Neuronal stem cell (in vitro differentiated cells): Measurements from ENCODE around the gene PPP1R3E.
"Not testable (repeated sequence)": the region's sequence is repeated elsewhere in the genome, so short reads cannot be mapped to it uniquely, and the experiment has no call there.

Experiments used
- DNase-seq: peaks from one replicate; pipeline ENCODE4 v3.0.0-alpha.2; 2013; ENCODE audit warnings: low spot score
- H2AFZ ChIP-seq: one replicate; pipeline ENCODE4 v1.6.1; 2013; ENCODE audit warnings: mild to moderate bottlenecking, low read length, inconsistent platforms
- H2AK5ac ChIP-seq: 2 replicates; pipeline ENCODE4 v1.6.1; 2013; ENCODE audit warnings: low read depth, mild to moderate bottlenecking, inconsistent platforms, low read length, moderate library complexity, mixed read lengths
- H2BK120ac ChIP-seq: 2 replicates; pipeline ENCODE4 v1.6.1; 2013; ENCODE audit warnings: low read depth, mild to moderate bottlenecking, inconsistent platforms, low read length, moderate library complexity, mixed read lengths
- H2BK12ac ChIP-seq: one replicate; pipeline ENCODE4 v1.6.1; 2013; ENCODE audit warnings: low read length, inconsistent platforms
- H2BK15ac ChIP-seq: 2 replicates; pipeline ENCODE4 v1.6.1; 2013; ENCODE audit warnings: mild to moderate bottlenecking, low read length, inconsistent platforms, mixed read lengths
- H2BK5ac ChIP-seq: one replicate; pipeline ENCODE4 v1.6.1; 2013; ENCODE audit warnings: inconsistent platforms, mild to moderate bottlenecking, low read length, moderate library complexity
- H3K14ac ChIP-seq: one replicate; pipeline ENCODE4 v1.6.1; 2013; ENCODE audit warnings: low read length, inconsistent platforms
- H3K18ac ChIP-seq: 2 replicates; pipeline ENCODE4 v1.6.1; 2013; ENCODE audit warnings: low read length, inconsistent platforms
- H3K23ac ChIP-seq: 2 replicates; pipeline ENCODE4 v1.6.1; 2013; ENCODE audit warnings: low read depth, mild to moderate bottlenecking, mixed read lengths, low read length, inconsistent platforms; ENCODE audit not compliant: poor library complexity
- H3K27ac ChIP-seq: replicated peaks from 3 replicates; pipeline ENCODE4 v1.5.1; 2013; ENCODE audit warnings: low read length, inconsistent platforms
- H3K27me3 ChIP-seq, 3 experiments: 2 replicates each; pipeline ENCODE4 v1.6.1; 2013; ENCODE audit warnings: low read length in 3 of 3, mild to moderate bottlenecking in 2 of 3, inconsistent platforms in 1 of 3, low read depth in 1 of 3, mixed read lengths in 1 of 3, moderate library complexity in 1 of 3; ENCODE audit not compliant: control insufficient read depth in 3 of 3, insufficient read depth in 3 of 3
- H3K36me3 ChIP-seq, 2 donors: replicated peaks in 1 of 2; 2 replicates each; pipeline ENCODE4 v1.6.1; 2013; ENCODE audit warnings: low read length in 2 of 2; ENCODE audit not compliant: control insufficient read depth in 2 of 2, insufficient read depth in 2 of 2
- H3K4ac ChIP-seq: 2 replicates; pipeline ENCODE4 v1.6.1; 2013; ENCODE audit warnings: inconsistent platforms, mild to moderate bottlenecking, low read length, moderate library complexity
- H3K4me1 ChIP-seq, 2 donors: 1 replicate in 1 of 2; 2 replicates in 1 of 2; pipeline ENCODE4 v1.6.1; 2013; ENCODE audit warnings: low read length in 2 of 2, low read depth in 1 of 2; ENCODE audit not compliant: control insufficient read depth in 2 of 2, insufficient read depth in 1 of 2
- H3K4me2 ChIP-seq: one replicate; pipeline ENCODE4 v1.6.1; 2013; ENCODE audit warnings: mild to moderate bottlenecking, low read length, inconsistent platforms; ENCODE audit not compliant: insufficient read depth, poor library complexity, severe bottlenecking
- H3K4me3 ChIP-seq, 2 donors: 2 replicates each; pipeline ENCODE4 v1.5.1; 2013; ENCODE audit warnings: low read length in 2 of 2, mild to moderate bottlenecking in 2 of 2, inconsistent platforms in 1 of 2, moderate library complexity in 1 of 2
- H3K79me1 ChIP-seq: one replicate; pipeline ENCODE4 v1.6.1; 2013; ENCODE audit warnings: low read depth, mild to moderate bottlenecking, inconsistent platforms, low read length, moderate library complexity
- H3K9ac ChIP-seq: one replicate; pipeline ENCODE4 v1.6.1; 2013; ENCODE audit warnings: mild to moderate bottlenecking, low read depth, low read length, inconsistent platforms; ENCODE audit not compliant: poor library complexity
- H3K9me3 ChIP-seq, 2 donors: replicated peaks in 1 of 2; 2 replicates each; pipeline versions ENCODE3 to v1.6.1; 2013; ENCODE audit warnings: low read length in 2 of 2, mild to moderate bottlenecking in 2 of 2, inconsistent platforms in 1 of 2, low read depth in 1 of 2, mixed read lengths in 1 of 2, moderate library complexity in 1 of 2; ENCODE audit not compliant: control insufficient read depth in 2 of 2, insufficient read depth in 1 of 2
- H4K8ac ChIP-seq: one replicate; pipeline ENCODE4 v1.6.1; 2013; ENCODE audit warnings: low read depth, mild to moderate bottlenecking, inconsistent platforms, low read length, moderate library complexity
- H4K91ac ChIP-seq: one replicate; pipeline ENCODE4 v1.6.1; 2013; ENCODE audit warnings: low read length, low read depth, mild to moderate bottlenecking, inconsistent platforms; ENCODE audit not compliant: poor library complexity
- WGBS, 2 donors: extraction: QIAGEN DNeasy Blood & Tissue Kit; methylation state at CpG; one replicate each; pipeline ENCODE4 v1.1.7; 2013; ENCODE audit warnings: missing lambda C conversion rate in 2 of 2, mixed read lengths in 1 of 2; ENCODE audit not compliant: insufficient read length in 2 of 2, insufficient replicate concordance in 1 of 2; ENCODE audit errors: extremely low coverage in 2 of 2; 5-methylcytosine and 5-hydroxymethylcytosine counted together

Gene PPP1R3E

GRCh38 chr14:23327947-23328744 is 25.5 kb upstream of the PPP1R3E start:
- Histone ChIP-seq H2BK5ac (no peak overlapping the region), H2AK5ac (no peak overlapping the region), H3K4me3 (no peak overlapping the region), H3K18ac (no peak overlapping the region), H3K27ac (no peak overlapping the region), H3K4me2 (no peak overlapping the region), H3K9me3 (no peaks in the 10 kb centered on the region), H3K27me3 (no peaks in the 10 kb centered on the region), H2BK120ac (no peak overlapping the region), H4K91ac (no peak overlapping the region), H3K9ac (no peak overlapping the region), H3K4ac (no peak overlapping the region), H2BK12ac (no peak overlapping the region), H3K23ac (no peak overlapping the region), H3K36me3 (peaks cover 15 to 32% of the 10 kb centered on the region in 2 donors), H3K79me1 (peaks cover 4% of the 10 kb centered on the region), H3K4me1 (peaks cover 1 to 4% of the 10 kb centered on the region in 2 donors), H4K8ac (no peak overlapping the region), H2AFZ (no peak overlapping the region), H3K14ac (no peak overlapping the region), H2BK15ac (no peak overlapping the region)
- peak; percentile 76 for DNase-seq
- WGBS, 2 donors = no CpG with 5 or more reads among the region's 4 CpGs

- Histone ChIP-seq H3K4me1 (peaks cover 6 to 8% of the 10 kb centered on the region in 2 donors), H3K4ac (no peak overlapping the region), H3K4me2 (no peak overlapping the region), H3K27me3 (no peaks in the 10 kb centered on the region), H4K8ac (no peak overlapping the region), H3K23ac (no peak overlapping the region), H3K4me3 (no peak overlapping the region), H3K79me1 (peaks cover 7% of the 10 kb centered on the region), H2BK120ac (no peak overlapping the region), H3K18ac (no peak overlapping the region), H2AFZ (no peak overlapping the region), H3K9ac (no peak overlapping the region), H2BK5ac (no peak overlapping the region), H3K36me3 (peaks cover 25 to 43% of the 10 kb centered on the region in 2 donors), H3K27ac (no peak overlapping the region), H2AK5ac (no peak overlapping the region), H2BK12ac (no peak overlapping the region), H3K14ac (no peak overlapping the region), H2BK15ac (no peak overlapping the region), H3K9me3 (no peaks in the 10 kb centered on the region), H4K91ac (no peak overlapping the region)
- DNase-seq = no peak
- WGBS, 2 donors = no CpG with 5 or more reads among the region's 13 CpGs
Observed at GRCh38 chr14:23326491-23327332, 24.1 kb upstream of the PPP1R3E start.

GRCh38 chr14:23325746-23326145 is 23.1 kb upstream of the PPP1R3E start:
- H3K4me3 ChIP-seq, H4K8ac ChIP-seq, H3K27me3 ChIP-seq, H3K4ac ChIP-seq, H3K9me3 ChIP-seq, H2AFZ ChIP-seq, H3K27ac ChIP-seq, H3K23ac ChIP-seq, H3K14ac ChIP-seq, H3K18ac ChIP-seq, H4K91ac ChIP-seq, DNase-seq, H3K4me1 ChIP-seq, H2BK120ac ChIP-seq, H3K9ac ChIP-seq, H2BK12ac ChIP-seq, H2BK15ac ChIP-seq, H3K79me1 ChIP-seq, H2AK5ac ChIP-seq, H3K4me2 ChIP-seq, H2BK5ac ChIP-seq: not testable (repeated sequence)
- WGBS, 2 donors = no CpG with 5 or more reads among the region's 5 CpGs
- H3K36me3 ChIP-seq = peaks cover 25 to 43% of the 10 kb centered on the region in 2 donors

GRCh38 chr14:23324993-23325392 is 22.3 kb upstream of the PPP1R3E start:
- Histone ChIP-seq H2AFZ (no peak overlapping the region), H3K4me1 (peaks cover 11 to 12% of the 10 kb centered on the region in 2 donors), H2BK5ac (no peak overlapping the region), H3K27me3 (no peaks in the 10 kb centered on the region), H3K4me2 (no peak overlapping the region), H4K8ac (no peak overlapping the region), H3K9me3 (no peaks in the 10 kb centered on the region), H2AK5ac (no peak overlapping the region), H4K91ac (no peak overlapping the region), H3K4ac (no peak overlapping the region), H3K27ac (no peak overlapping the region), H3K79me1 (peaks cover 7% of the 10 kb centered on the region), H3K14ac (no peak overlapping the region), H3K18ac (no peak overlapping the region), H3K9ac (no peak overlapping the region), H3K23ac (no peak overlapping the region), H2BK12ac (no peak overlapping the region), H2BK15ac (no peak overlapping the region), H3K4me3 (no peak overlapping the region), H3K36me3 (peaks cover 25 to 43% of the 10 kb centered on the region in 2 donors), H2BK120ac (no peak overlapping the region)
- no CpG with 5 or more reads among the region's 7 CpGs for WGBS, 2 donors
- DNase-seq = no peak
